ENCODE measurements around the gene SIGLEC11. TPM values are rescaled to one million over a fixed set of nuclear protein-coding genes. Genes with fewer than 3 reads are reported as not detected.
"Not testable (repeated sequence)": the region's sequence is repeated elsewhere in the genome, so short reads cannot be mapped to it uniquely, and the experiment has no call there.

The SIGLEC11 gene
- total RNA-seq, 2 donors from 2014 or later: not detected

GRCh38 chr19:49926515-49926914 is 34.5 kb downstream of the SIGLEC11 start:
- peaks cover 31 to 46% of the 10 kb centered on the region in 2 donors for H3K36me3 Mint-ChIP-seq (ENCODE audit: insufficient read depth in 2 of 2)
- peaks cover 89% of the 10 kb centered on the region for H3K4me1 Mint-ChIP-seq (ENCODE audit: low read depth)
- peak overlapping the region; percentile 37 to 90 for H3K4me3 Mint-ChIP-seq
- H3K9me3 Mint-ChIP-seq: peaks cover 2 to 3% of the 10 kb centered on the region in 2 donors
- H3K27me3 Mint-ChIP-seq (ENCODE audit: low read depth): no peaks in the 10 kb centered on the region
- DNase-seq (no peak), ATAC-seq (replicated peaks in 1 of 2) (no peak)
- no peak overlapping the region for H3K27ac Mint-ChIP-seq

GRCh38 chr19:49925486-49925885 is 35.5 kb downstream of the SIGLEC11 start:
- peaks cover 89% of the 10 kb centered on the region for H3K4me1 Mint-ChIP-seq (ENCODE audit: low read depth)
- DNase-seq (no peak), ATAC-seq (replicated peaks in 1 of 2) (no peak)
- no peaks in the 10 kb centered on the region for H3K9me3 Mint-ChIP-seq
- H3K27me3 Mint-ChIP-seq (ENCODE audit: low read depth): no peaks in the 10 kb centered on the region
- H3K4me3 Mint-ChIP-seq: peak overlapping the region; percentile 42 to 59
- H3K36me3 Mint-ChIP-seq (ENCODE audit: insufficient read depth in 2 of 2): peaks cover 28 to 44% of the 10 kb centered on the region in 2 donors
- H3K27ac Mint-ChIP-seq: peak overlapping the region; percentile 84

GRCh38 chr19:49924881-49925210 is 36.1 kb downstream of the SIGLEC11 start:
- Mint-ChIP-seq H3K36me3 (ENCODE audit: insufficient read depth in 2 of 2) (peaks cover 25 to 46% of the 10 kb centered on the region in 2 donors), H3K4me1 (ENCODE audit: low read depth) (peaks cover 89% of the 10 kb centered on the region), H3K4me3 (peak overlapping the region in 1 of 2 donors; percentile 43), H3K27ac (peak overlapping the region; percentile 87)
- not testable (repeated sequence) for H3K27me3 Mint-ChIP-seq (ENCODE audit: low read depth); H3K9me3 Mint-ChIP-seq; ATAC-seq (replicated peaks in 1 of 2); DNase-seq

- Mint-ChIP-seq H3K27ac (peak overlapping the region; percentile 87), H3K4me1 (ENCODE audit: low read depth) (peaks cover 89% of the 10 kb centered on the region), H3K36me3 (ENCODE audit: insufficient read depth in 2 of 2) (peaks cover 24 to 50% of the 10 kb centered on the region in 2 donors), H3K27me3 (ENCODE audit: low read depth) (no peaks in the 10 kb centered on the region), H3K4me3 (peak overlapping the region; percentile 43 to 48), H3K9me3 (no peaks in the 10 kb centered on the region)
- DNase-seq (peak in 1 of 2 donors; percentile 48), ATAC-seq (replicated peaks in 1 of 2) (no peak)
Observed at GRCh38 chr19:49924004-49924880, 36.7 kb downstream of the SIGLEC11 start.

GRCh38 chr19:49923055-49924003 is 37.6 kb downstream of the SIGLEC11 start:
- Mint-ChIP-seq H3K4me1 (ENCODE audit: low read depth) (peaks cover 82% of the 10 kb centered on the region), H3K27me3 (ENCODE audit: low read depth) (no peaks in the 10 kb centered on the region), H3K36me3 (ENCODE audit: insufficient read depth in 2 of 2) (peaks cover 20 to 48% of the 10 kb centered on the region in 2 donors), H3K4me3 (peak overlapping the region; percentile 27 to 43), H3K9me3 (no peaks in the 10 kb centered on the region), H3K27ac (peak overlapping the region; percentile 87)
- no peak for DNase-seq
- no peak for ATAC-seq (replicated peaks in 1 of 2)

GRCh38 chr19:49921871-49922795 is 38.8 kb downstream of the SIGLEC11 start:
- Mint-ChIP-seq H3K27ac (peak overlapping the region; percentile 89), H3K27me3 (ENCODE audit: low read depth) (no peaks in the 10 kb centered on the region), H3K9me3 (no peaks in the 10 kb centered on the region), H3K36me3 (ENCODE audit: insufficient read depth in 2 of 2) (peaks cover 15 to 46% of the 10 kb centered on the region in 2 donors), H3K4me3 (peak overlapping the region; percentile 59), H3K4me1 (ENCODE audit: low read depth) (peaks cover 70% of the 10 kb centered on the region)
- DNase-seq (peak; percentile 50 to 61), ATAC-seq (replicated peaks in 1 of 2) (peak; percentile 80 to 87)

GRCh38 chr19:49920624-49921363 is 40.2 kb downstream of the SIGLEC11 start:
- peak overlapping the region; percentile 31 to 42 for H3K4me3 Mint-ChIP-seq
- H3K4me1 Mint-ChIP-seq (ENCODE audit: low read depth): peaks cover 66% of the 10 kb centered on the region

GRCh38 chr19:49918089-49918488 is 42.9 kb downstream of the SIGLEC11 start:
- H3K27ac Mint-ChIP-seq: peak overlapping the region; percentile 69
- DNase-seq: no peak
- ATAC-seq (replicated peaks in 1 of 2): no peak
- H3K36me3 Mint-ChIP-seq (ENCODE audit: insufficient read depth in 2 of 2): peaks cover 22 to 57% of the 10 kb centered on the region in 2 donors
- H3K27me3 Mint-ChIP-seq (ENCODE audit: low read depth): no peaks in the 10 kb centered on the region
- H3K4me1 Mint-ChIP-seq (ENCODE audit: low read depth): peaks cover 68% of the 10 kb centered on the region
- no peaks in the 10 kb centered on the region for H3K9me3 Mint-ChIP-seq
- no peak overlapping the region for H3K4me3 Mint-ChIP-seq

More at GRCh38 chr19:49920624-49921363, 40.2 kb downstream of the SIGLEC11 start:
- peak overlapping the region; percentile 82 for H3K27ac Mint-ChIP-seq
- H3K9me3 Mint-ChIP-seq: no peaks in the 10 kb centered on the region
- DNase-seq: no peak
- no peak for ATAC-seq (replicated peaks in 1 of 2)
- no peaks in the 10 kb centered on the region for H3K27me3 Mint-ChIP-seq (ENCODE audit: low read depth)
- peaks cover 18 to 47% of the 10 kb centered on the region in 2 donors for H3K36me3 Mint-ChIP-seq (ENCODE audit: insufficient read depth in 2 of 2)

GRCh38 chr19:49916839-49917733 is 43.9 kb downstream of the SIGLEC11 start:
- H3K4me1 Mint-ChIP-seq (ENCODE audit: low read depth): peaks cover 69% of the 10 kb centered on the region
- H3K4me3 Mint-ChIP-seq: no peak overlapping the region
- no peaks in the 10 kb centered on the region for H3K9me3 Mint-ChIP-seq
- ATAC-seq (replicated peaks in 1 of 2) (no peak), DNase-seq (no peak)
- H3K27ac Mint-ChIP-seq: no peak overlapping the region
- peaks cover 22 to 62% of the 10 kb centered on the region in 2 donors for H3K36me3 Mint-ChIP-seq (ENCODE audit: insufficient read depth in 2 of 2)
- H3K27me3 Mint-ChIP-seq (ENCODE audit: low read depth): no peaks in the 10 kb centered on the region

GRCh38 chr19:49915271-49915670 is 45.7 kb downstream of the SIGLEC11 start:
- ATAC-seq (replicated peaks in 1 of 2): no peak
- no peak for DNase-seq
- Mint-ChIP-seq H3K4me1 (ENCODE audit: low read depth) (peaks cover 69% of the 10 kb centered on the region), H3K27ac (peak overlapping the region; percentile 58), H3K36me3 (ENCODE audit: insufficient read depth in 2 of 2) (peaks cover 18 to 57% of the 10 kb centered on the region in 2 donors), H3K4me3 (no peak overlapping the region), H3K9me3 (no peaks in the 10 kb centered on the region), H3K27me3 (ENCODE audit: low read depth) (no peaks in the 10 kb centered on the region)

GRCh38 chr19:49913720-49914119 is 47.3 kb downstream of the SIGLEC11 start:
- no peaks in the 10 kb centered on the region for H3K9me3 Mint-ChIP-seq
- H3K4me3 Mint-ChIP-seq: no peak overlapping the region
- peak overlapping the region; percentile 13 for H3K27ac Mint-ChIP-seq
- peaks cover 18 to 51% of the 10 kb centered on the region in 2 donors for H3K36me3 Mint-ChIP-seq (ENCODE audit: insufficient read depth in 2 of 2)
- DNase-seq (no peak), ATAC-seq (replicated peaks in 1 of 2) (no peak)
- H3K27me3 Mint-ChIP-seq (ENCODE audit: low read depth): no peaks in the 10 kb centered on the region
- peaks cover 58% of the 10 kb centered on the region for H3K4me1 Mint-ChIP-seq (ENCODE audit: low read depth)

Data from activated T-cell treated with anti-CD3 and anti-CD28 coated beads, Interleukin-2, amount 50 U/mL, for 72 hours (primary cell).